GM18870 (cell line): ENCODE results near the gene PCNX2.
"Not testable (repeated sequence)": the region's sequence is repeated elsewhere in the genome, so short reads cannot be mapped to it uniquely, and the experiment has no call there.

Experiments
- ATAC-seq: cut with Tn5 transposase; IDR thresholded peaks from one replicate; pipeline ENCODE4 v1.9.1; 2021; ENCODE audit warnings: moderate library complexity; ENCODE audit not compliant: unreplicated experiment

The PCNX2 gene

DNA sequence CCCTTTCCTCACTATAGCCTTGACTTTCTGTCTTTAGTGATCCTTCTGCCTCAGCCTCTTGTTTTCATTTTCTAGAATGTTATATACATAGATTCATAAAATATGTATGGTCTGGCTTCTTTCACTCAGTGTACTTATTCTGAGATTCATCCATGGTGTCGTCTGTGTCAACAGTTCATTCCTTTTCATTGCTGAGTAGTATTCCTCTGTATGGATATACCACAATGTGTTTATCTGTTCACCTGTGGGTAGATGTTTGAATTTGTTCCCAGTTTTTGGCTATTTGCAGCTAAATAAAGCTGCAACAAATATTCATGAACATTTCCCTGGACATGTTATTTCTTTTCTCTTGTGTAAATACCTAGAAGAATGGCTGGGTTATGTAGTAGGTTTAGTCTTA is 131.8 kb downstream of the PCNX2 start:
- no peak for ATAC-seq

DNA sequence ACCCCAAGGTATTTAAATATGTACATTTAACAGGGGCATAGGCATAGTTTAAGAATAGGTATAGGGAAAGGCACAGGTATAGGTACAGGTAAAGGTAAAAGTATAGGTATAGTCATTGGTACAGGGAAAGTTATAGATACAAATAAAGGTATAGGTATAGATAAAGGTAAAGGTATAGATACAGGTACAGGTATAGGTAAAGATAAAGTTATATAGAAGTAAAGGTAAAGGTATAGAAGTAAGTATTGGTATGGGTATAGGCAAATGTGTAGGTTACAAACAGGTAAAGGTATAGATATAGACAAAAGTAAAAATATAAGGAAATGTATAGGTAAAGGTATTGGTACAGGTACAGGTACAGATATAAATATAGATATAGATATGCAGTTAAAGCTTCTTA is 137.2 kb downstream of the PCNX2 start:
- ATAC-seq, result no peak

DNA sequence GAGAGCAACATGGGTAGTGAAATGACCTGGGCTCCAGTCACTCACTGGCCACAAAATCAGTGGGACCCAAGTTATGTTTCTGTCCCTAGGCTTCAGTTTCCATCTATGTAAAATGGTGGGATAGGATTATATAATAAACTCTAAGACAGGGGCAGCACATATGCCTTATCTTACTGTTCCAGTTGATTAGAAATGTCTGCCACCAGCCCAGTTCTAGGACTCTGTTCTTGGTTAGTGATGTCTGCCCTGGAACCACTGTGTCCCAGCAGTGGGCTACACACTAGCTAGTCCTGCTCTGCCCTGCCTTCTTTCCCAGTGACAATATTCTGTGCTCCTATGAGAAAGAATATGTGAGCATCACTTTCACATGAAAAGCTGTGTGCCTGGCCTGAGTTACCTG is 138.3 kb downstream of the PCNX2 start:
- no peak for ATAC-seq

DNA sequence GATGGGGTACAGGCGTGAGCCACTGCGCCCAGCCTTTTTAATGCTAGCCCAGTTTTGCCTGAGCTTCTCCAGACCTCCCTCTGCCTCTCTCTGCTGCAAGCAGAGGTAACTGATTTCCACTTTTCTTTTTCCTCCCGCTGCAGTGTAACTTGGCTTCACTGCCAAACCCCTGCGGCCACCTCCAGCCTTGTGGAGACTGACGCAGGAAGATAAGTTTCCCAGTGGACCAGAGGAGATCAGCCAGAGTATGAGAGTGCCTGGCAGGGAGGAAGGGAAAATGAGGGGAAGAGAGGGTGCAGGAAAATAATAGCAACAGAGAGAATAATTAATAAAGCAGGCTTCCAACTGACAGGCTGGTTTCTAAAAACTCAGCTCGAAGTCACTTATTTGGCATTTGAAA is 143.7 kb downstream of the PCNX2 start:
- no peak for ATAC-seq

DNA sequence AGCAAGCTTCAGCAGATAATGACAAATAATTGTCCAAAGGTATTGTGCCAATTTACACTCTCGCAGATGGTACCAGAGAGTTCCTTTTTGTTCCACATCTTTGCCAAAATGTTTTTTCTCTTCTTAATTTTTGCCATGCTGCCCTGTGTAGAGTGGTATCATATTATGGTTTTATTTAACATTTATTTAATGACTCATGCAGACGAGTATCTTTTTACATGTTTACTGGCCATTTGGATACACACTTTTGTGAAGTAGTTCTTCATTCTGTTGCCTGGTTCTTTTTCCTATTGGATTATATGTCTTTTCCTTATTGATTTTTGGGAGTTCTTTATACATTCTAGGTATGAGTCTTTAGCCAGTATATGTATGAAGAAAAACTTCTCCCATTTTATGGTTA is 151.1 kb downstream of the PCNX2 start:
- ATAC-seq, result no peak

DNA sequence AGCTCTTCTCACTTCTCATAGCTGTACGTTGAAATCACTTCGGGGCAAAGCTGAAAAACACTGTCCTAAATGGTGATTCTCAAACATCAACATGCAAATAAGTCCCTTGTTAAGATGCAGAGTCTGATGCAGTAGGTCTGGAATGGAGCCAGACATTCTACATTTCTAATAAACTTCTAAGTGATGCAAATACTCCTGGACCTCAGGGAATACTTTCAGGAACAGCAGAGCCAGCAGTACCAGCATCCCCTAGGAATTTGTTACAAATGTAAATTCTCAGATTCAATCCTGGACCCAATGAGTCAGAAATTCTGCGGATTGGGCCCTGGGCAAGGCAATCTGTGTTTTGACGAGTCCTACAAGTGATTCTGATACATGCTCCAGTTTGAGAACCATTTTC is 152.3 kb downstream of the PCNX2 start:
- ATAC-seq, result no peak

DNA sequence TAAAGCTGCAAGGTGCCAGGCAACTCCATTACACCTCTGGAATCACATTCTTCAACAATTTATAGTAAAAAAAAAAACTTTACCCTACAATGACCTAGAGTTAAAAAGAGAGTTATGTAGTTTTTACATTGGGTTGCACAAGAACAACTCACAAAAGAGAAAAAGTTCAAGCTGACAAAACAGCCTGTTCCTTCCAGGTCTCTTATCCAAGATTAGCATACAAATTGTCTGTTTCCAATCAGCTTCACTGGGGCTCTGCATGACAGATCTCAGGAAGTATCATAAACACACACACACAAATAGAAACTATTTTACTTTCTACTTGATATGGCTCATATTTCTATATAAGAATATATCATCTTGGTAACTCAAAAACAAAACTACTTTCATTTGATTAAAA is 154.6 kb downstream of the PCNX2 start:
- no peak for ATAC-seq

DNA sequence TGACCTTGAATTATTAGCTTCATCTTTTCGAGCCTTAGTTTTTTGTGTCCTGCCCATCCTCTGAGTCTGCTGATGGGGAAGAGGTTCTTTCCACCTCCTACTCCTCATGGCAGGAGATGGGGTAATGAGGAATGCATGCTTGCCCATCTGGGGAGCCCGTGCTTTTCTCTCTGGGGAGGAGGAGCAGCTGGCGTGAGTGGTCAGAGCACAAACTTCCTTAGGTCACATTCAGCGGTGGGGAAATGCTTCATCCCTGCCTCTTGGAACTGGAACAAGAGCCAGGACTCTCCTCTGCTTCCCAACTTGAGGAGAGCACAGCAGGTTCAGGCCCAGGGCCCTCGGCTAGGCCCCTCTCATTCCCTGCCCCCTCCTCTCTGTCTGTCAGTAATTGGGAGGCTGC is 155.0 kb downstream of the PCNX2 start:
- ATAC-seq, result no peak

DNA sequence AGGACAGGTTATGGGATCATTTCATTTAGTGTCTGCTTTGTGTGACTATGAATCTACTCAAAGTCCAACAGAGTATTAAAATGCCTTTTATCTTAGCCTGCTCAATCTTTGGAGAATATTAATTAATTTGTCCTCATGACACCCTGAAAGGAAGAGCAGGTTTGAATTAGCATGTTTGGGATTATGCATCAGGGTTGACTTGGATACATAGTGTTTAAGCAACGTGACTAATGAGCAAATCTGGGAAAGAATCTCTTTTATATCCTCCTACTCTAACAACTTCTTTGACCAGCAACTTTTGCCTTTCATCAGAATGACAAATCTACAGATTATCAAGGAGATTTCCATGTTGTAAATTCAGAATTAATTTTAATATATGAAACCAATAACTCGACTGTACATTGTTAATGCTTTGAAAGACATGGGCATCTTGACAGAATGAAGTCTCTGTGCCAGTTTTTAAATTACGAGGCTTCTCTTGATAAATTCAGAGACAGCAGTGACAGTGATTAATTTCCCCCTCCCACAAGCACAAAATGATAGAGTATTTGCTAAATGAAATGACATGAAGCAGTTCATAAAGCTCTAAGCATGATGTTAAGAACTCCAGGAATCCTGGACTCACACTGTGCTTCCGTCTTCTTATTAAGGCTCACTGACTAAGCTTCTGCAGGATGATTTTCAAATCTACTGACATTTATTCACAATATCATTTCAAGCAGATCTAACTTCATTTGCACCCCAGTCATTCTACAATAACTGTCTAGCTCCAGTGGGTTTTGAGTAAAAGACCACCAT is 156.5 kb downstream of the PCNX2 start:
- ATAC-seq, result no peak

DNA sequence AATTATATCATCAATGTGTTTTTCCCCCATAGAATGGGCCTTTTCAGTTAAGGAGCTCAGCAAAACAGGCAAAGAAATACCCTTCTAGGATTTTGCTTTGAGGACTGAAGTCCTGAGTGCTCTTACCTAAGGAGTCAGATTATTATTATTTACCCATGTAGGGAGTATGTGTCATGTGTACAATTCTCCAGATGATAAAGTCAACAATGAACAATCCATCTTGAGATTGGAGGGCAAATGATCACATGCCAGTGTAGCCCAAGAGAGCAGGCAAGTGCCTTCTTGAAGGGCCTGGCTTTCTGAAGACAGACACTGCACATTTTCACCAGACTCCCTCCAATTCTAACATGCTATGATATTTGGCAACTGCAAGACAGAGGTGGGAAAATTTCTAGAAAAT is 159.7 kb downstream of the PCNX2 start:
- no peak for ATAC-seq

DNA sequence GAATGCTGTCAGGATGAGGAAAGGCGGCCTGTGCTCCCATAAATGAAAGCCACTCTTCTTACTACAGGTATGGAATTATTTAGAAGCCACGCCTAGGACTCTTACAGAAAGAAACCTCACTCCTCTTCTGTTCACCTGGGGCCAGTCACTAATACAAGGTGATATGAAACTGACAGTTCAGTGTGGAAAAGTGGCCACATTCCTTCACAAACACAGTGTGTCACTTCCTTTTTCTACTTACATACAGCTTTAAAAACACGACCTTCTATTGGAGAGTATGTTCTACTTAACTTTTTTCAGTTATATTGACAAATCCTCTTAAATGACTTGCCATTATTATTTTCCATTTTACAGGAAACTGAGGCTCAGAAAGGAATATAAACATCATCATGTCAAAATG is 163.1 kb downstream of the PCNX2 start:
- no peak for ATAC-seq

DNA sequence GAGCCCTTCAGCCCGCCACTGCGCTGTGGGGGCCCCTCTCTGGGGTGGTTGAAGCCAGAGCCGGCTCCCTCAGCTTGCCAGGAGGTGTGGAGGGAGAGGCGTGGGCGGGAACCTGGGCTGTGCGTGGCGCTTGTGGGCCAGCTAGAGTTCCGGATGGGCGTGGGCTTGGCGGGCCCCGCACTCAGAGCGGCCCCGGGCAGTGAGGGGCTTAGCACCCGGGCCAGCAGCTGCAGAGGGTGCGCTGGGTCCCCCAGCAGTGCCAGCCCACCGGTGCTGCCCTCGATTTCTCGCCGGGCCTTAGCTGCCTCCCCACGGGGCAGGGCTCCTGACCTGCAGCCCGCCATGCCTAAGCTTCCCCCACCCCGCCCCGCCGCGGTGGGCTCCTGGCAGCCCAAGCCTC is 166.5 kb downstream of the PCNX2 start:
- not testable (repeated sequence) for ATAC-seq

DNA sequence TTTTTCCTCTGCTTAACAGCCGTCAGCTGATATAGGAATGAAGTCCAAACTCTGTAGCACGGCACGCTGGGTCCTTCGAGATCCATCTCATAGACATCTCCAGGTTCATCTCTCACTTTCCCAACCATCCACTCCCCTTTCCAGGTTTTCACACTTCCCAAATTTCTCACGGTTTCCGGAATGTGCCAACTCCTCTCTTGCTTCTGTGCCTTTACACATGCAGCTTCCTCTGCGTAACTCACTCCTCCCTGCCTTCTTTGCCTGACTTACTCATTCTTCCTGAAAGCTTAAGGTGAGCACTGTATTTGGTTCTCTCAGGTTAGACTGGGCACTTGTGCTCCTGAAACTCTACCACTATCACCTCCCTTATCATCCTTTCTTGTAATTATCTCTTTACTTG is 168.4 kb downstream of the PCNX2 start:
- no peak for ATAC-seq

DNA sequence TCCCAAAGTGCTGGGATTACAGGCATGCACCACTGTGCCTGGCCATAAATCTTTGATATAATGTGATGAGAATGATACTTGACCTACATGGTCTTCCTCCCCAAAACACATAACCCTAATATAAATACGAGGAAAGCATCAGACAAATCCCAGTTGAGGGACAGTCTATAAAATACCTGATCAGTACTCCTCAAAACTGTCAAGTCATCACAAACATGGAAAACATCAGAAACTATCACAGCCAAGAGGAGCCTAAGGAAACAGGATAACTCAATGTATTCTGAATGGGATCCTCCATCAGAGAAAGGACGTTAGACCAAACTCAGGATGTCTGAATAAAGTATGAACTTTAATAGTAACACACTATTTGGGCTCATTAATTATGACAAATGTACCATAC is 172.7 kb downstream of the PCNX2 start:
- ATAC-seq, result no peak

DNA sequence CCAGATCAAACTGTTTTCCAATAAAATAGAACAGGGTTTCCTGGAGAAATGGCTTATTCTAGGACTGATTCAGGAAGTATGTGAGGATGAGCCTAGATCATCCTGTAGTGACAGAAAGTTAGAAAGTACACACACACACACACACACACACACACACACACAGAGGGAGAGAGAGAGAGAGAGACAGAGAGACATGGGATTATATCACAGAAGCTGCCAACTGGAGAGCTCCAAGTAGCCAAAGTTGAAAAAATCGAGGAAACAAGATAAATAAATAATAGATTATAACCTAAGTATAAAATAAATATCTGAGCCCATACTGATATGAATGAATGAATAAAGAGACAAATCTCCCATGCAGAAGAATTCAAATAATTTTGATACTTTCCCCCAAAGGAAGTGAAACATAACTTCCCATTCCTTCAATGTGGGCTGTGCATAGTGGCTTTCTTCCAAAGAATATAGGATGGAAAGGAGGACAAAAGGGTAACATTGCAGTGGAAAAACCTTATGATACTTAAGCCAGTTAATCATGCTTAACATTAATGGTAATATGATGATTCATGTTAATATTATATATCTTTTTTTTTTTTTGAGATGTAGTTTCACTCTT is 173.5 kb downstream of the PCNX2 start:
- ATAC-seq, result no peak

DNA sequence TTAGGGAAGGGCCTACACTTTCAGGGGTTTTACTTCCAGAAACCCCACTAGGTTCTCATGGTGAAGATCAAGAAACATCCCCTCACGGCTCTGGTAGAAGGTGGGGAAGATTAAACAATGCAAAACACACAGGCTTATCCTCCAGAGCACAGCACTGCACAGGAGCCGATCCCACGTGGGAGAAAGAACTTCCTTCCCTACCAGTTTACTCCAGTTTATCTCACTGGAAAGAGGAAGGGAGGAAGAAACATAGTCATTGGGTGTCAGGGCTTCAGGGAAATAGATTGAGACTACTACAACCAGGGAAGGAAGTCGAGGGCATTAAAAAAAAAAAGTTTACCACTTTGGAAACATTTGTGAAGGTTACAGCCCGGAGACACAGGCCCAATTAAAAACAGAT is 180.7 kb downstream of the PCNX2 start:
- no peak for ATAC-seq

DNA sequence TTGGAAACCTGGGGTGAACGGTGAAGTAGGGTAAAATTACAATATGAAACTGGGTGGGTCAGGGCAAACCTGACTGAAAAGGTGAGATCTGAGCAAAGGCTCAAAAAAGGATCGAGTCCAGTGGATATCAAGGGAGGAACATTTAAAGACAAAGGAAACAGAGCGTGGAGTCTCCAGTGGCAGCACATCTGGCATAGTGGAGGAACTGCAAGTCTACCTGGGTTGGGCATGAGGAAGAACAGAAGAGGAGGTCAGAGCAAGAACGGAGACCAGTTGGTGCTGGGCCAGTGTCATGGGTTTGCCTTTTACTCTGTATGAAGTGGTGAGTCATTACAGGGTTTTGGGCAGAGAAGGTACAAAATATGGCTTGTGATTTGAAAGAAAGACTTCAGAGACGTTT is 181.4 kb downstream of the PCNX2 start:
- no peak for ATAC-seq

DNA sequence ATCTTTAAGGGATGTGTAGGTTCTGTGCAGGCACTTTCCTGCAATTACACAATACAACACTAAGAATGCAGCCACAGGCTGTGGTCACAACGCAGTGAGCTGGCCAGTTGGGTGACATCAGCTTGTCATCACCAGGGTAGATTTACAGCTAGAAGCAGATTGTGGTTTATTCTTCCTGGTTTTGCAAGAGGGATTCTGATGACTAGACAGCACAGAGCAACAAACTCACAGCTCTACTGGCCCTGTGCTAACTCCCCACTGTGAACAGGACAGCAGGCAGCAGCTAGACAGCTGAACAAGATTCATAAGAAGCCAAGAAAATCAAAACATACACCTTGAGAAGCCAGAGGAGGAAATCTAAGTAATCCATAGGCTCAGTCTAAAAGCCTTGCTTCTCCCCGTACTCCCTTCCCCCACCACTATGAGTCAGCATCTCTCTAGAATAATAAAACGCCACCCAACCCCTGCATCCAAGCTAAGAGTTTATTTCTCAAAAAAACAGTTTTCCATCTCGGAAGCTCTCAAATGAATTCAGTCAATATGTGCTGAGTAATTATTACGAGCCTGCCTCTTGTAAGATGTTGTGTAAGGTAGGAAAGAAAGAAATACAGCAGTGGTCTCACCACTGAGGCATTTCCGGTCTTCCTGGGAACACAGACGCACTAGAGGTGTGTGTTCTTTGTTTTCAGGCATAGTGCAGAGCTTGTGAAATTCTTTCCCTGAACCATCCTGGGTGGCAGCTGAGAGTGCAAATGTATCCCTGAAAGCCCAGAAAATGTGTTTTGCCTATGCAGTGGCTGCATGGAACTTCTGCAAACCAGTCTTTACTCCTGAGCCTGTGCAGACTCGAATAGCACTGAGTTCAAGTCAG is 182.3 kb downstream of the PCNX2 start:
- peak; percentile 92 for ATAC-seq

DNA sequence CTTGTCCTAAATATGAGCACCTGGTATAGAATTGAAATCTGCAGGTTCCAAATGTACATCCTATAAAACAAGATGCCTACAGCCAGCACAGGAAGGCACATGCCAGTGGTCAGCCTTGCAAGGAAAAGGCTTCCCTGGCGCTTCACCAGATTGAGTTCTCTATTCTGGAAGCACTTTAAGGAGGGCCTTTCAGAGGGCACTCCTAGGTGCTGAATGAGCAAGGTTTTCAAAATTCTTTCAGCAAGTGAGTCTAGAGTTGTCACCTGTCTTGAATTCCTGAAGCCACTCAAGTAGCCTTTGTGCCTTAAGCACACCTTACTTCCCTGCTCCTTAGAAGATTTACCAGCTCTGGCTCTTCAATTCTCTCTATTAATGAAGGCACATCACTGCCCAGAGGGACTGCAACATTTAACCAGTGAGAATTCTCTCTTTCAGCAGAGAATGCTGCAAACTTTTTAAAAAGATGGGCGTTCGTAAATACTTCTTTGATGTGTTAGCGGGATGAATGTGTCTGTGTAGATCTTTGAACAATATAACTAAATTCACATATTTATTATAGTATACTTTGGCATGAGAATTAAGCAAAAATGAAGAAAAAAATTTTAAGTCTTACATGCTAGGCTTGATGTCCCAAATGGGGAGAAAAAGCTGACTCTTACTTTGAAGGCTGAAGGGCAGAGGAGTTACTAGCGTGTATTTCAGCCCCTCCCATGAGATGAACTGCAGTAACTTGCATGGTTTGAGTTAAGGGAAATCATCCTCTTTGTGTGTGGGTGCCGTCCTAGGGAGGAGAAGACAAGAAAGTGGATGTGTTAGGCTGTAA is 183.1 kb downstream of the PCNX2 start:
- no peak for ATAC-seq

DNA sequence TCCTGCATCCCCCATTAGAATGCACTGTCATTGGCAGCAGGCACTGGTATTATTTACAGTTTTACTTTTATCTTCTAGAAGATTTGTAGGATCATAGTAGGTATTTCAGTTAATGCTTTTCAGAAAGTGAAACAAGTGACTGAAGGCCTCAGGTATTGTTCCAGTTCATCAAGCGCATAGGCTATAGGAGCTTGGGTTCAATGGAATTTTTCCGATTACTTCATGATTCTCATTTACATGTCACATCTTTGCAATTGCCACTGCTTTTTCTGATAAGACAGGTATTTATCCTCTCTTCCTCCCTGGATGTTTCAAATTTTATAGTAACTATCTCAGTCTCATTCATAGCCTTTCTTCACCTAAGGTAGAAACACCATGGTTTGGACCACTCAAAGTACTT is 183.8 kb downstream of the PCNX2 start:
- no peak for ATAC-seq

DNA sequence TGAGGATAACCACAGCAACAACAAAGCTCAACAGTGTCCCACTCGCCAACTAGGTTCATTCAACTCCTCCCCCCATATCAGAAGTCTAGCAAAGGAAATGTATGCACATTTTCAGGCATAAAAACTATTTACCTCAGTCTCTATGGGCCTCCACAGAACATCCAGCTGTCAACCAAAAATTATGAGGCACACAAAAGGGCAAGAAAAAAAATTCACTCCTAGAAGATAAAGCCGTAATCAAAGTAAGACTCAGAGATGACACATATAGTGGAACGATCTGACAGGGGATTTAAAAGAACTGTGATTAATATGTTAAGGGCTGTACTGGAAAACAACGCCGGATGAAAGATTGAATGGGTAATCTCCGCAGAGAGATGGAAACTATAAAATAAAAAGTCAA is 186.4 kb downstream of the PCNX2 start:
- no peak for ATAC-seq
